Gastrocnemius medialis (tissue), 4 donors: Measurements from ENCODE around the gene EIF5.

Experiments
- POLR2A ChIP-seq, 2 donors: fragments of 450-650 bp; IDR thresholded peaks; one replicate each; pipeline ENCODE4 v1.6.1; 2017; ENCODE audit warnings: antibody characterized with exemption in 2 of 2, mild to moderate bottlenecking in 2 of 2, moderate library complexity in 2 of 2
- TF ChIP-seq, protein P1 (sequence below), 5 experiments: fragments of 450-650 bp in 3 of 5; fragments of 200-600 bp in 2 of 5; sonication (generic) in 2 of 5; IDR thresholded peaks in 4 of 5; conservative IDR thresholded peaks in 1 of 5; 1 replicate in 4 of 5; 2 replicates in 1 of 5; pipeline ENCODE4 v1.5.1; 2016 to 2019; ENCODE audit warnings: antibody characterized with exemption in 5 of 5, mild to moderate bottlenecking in 3 of 5, moderate library complexity in 3 of 5

GRCh38 chr14:103382376-103382775, 48.3 kb downstream of the EIF5 start:
- TF ChIP-seq, protein P1, sequence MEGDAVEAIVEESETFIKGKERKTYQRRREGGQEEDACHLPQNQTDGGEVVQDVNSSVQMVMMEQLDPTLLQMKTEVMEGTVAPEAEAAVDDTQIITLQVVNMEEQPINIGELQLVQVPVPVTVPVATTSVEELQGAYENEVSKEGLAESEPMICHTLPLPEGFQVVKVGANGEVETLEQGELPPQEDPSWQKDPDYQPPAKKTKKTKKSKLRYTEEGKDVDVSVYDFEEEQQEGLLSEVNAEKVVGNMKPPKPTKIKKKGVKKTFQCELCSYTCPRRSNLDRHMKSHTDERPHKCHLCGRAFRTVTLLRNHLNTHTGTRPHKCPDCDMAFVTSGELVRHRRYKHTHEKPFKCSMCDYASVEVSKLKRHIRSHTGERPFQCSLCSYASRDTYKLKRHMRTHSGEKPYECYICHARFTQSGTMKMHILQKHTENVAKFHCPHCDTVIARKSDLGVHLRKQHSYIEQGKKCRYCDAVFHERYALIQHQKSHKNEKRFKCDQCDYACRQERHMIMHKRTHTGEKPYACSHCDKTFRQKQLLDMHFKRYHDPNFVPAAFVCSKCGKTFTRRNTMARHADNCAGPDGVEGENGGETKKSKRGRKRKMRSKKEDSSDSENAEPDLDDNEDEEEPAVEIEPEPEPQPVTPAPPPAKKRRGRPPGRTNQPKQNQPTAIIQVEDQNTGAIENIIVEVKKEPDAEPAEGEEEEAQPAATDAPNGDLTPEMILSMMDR (IDR thresholded peaks at IDR 0.05 in 4 of 5, conservative IDR thresholded peaks at IDR 0.05 in 1 of 5), result no peak
- no peak for TF ChIP-seq POLR2A (IDR thresholded peaks at IDR 0.05)
